MG63 (cell line): ENCODE data around the gene AP1M2. TPM values are rescaled to one million over a fixed set of nuclear protein-coding genes. Genes with fewer than 3 reads are reported as not detected.
A peak's percentile ranks its signal among the peaks of the same experiment; 100 is the strongest.

Experiments used
- DNase-seq: peaks from one replicate; pipeline ENCODE4 v3.0.0-alpha.2; 2020
- H3K27me3 ChIP-seq: fragments of 250-450 bp; sonication (Bioruptor Pico); 2 replicates; pipeline ENCODE4 v1.5.1; 2020; ENCODE audit warnings: mild to moderate bottlenecking, moderate library complexity
- H3K36me3 ChIP-seq: fragments of 250-450 bp; sonication (Bioruptor Pico); 2 replicates; pipeline ENCODE4 v1.5.1; 2020; ENCODE audit warnings: mild to moderate bottlenecking, moderate library complexity
- H3K4me3 ChIP-seq: fragments of 250-450 bp; sonication (Bioruptor Pico); 2 replicates; pipeline ENCODE4 v1.5.1; 2020; ENCODE audit warnings: mild to moderate bottlenecking, moderate library complexity
- H3K9me3 ChIP-seq: fragments of 250-450 bp; sonication (Bioruptor Pico); 2 replicates; pipeline ENCODE4 v1.5.1; 2020; ENCODE audit warnings: mild to moderate bottlenecking, moderate library complexity
- total RNA-seq: library from RNA; depleted of rRNA; stranded (reverse); fragments of >200 nt; shearing (Covaris generic); gene quantifications from 2 replicates; pipeline ENCODE4 v1.2.3, GENCODE V29; 2014; ENCODE audit warnings: low replicate concordance

Gene AP1M2
- total RNA-seq, 1 experiment from 2014 or later, result 1.4 TPM

DNA sequence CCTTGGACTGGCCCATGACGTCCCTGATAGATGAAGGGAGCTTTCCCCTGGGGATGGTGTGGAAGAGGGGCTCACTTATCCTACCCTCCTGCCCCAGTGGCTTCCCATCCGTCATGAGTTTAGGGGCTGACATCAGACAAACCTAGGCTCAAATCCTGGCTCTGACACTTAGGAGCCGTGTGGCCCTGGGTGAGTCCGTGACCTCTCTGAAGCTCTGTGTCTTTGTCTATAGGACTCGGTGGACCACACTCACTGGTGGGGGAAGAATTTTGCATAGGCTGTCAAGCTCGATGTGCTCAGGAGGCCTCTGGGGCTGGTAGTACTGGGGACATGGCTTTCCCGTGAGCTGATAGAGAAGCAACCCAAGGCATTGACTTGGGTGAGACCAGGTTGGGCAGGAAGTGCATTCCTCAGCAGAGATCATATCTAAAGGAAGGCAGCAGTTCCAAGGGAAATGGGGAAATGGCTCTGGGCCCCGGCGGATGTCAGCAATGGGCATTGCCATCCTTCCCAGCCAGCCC lies 17.4 kb upstream of the AP1M2 start:
- DNase-seq, result no peak
- Histone ChIP-seq H3K36me3 (no peaks in the 10 kb centered on the region), H3K27me3 (peaks cover 16% of the 10 kb centered on the region), H3K4me3 (no peak overlapping the region), H3K9me3 (no peaks in the 10 kb centered on the region)

DNA sequence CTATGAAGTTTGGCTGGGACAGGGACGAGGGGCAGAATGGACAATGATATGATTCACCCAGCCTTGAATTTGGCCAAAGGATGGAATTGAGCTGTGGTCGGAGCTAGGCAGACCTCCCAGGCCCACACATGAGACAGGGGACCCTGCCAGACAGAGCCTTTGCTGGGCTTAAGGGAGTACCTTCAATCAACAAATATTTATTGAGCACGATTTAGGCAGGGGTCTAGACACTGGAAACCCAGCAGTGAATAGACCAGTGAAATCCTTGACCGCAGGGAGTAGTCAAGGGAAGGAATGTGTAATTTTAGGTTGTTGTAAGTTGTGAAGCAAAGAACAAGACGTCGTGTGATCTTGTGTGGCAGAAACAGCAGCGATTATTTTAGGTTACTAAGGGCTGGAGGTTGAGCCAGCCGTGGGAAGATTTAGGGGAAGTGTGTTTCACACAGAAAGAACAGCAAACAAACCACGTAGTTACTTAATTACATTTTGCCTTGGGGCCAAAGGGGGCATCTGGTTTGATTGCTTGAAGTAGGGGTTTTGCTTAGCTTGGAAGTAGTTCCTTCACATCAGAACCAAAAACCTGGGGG lies 16.9 kb upstream of the AP1M2 start:
- Histone ChIP-seq H3K27me3 (peaks cover 20% of the 10 kb centered on the region), H3K36me3 (no peaks in the 10 kb centered on the region), H3K4me3 (no peak overlapping the region), H3K9me3 (no peaks in the 10 kb centered on the region)
- DNase-seq, result no peak

DNA sequence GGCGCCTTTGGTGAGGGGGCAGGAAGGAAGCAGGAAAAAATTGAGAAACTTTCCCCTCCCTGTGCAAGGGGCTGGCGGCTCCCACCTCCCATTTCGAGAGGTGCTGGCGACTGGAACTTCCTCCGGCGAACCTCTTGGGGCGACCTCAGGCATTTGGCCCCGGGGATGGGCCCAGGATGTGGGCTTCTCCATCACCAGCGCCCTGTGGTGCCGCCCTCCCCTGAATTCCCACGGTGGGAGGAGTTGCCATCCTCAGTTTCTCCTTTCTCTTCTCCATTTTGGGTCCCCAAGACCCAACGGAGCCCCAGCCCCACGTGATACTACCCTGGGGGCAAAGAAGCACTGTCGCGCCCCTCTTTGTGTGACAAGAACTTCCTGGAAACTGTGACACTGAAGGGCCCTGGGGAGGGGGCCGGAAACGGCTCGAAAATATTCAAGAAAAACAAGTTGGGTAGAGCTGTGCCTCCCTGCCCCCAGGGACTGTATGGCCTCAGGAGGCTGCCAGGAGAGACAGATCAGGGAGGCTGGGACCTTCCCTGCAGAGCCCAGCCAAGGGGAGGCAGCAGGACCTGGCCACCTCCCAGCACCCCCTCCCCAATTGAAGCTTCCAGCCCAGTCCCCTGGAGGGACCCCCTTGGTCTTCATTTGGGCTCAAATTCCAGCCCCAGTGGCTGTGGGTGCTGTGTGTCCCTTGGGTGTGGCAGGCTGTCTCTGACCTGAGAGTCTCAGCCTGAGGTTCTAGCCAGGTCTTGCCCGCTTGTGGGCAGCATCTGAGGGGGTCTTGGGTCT lies 16.2 kb upstream of the AP1M2 start:
- peak overlapping the region; percentile 66 for H3K4me3 ChIP-seq
- DNase-seq, result no peak

DNA sequence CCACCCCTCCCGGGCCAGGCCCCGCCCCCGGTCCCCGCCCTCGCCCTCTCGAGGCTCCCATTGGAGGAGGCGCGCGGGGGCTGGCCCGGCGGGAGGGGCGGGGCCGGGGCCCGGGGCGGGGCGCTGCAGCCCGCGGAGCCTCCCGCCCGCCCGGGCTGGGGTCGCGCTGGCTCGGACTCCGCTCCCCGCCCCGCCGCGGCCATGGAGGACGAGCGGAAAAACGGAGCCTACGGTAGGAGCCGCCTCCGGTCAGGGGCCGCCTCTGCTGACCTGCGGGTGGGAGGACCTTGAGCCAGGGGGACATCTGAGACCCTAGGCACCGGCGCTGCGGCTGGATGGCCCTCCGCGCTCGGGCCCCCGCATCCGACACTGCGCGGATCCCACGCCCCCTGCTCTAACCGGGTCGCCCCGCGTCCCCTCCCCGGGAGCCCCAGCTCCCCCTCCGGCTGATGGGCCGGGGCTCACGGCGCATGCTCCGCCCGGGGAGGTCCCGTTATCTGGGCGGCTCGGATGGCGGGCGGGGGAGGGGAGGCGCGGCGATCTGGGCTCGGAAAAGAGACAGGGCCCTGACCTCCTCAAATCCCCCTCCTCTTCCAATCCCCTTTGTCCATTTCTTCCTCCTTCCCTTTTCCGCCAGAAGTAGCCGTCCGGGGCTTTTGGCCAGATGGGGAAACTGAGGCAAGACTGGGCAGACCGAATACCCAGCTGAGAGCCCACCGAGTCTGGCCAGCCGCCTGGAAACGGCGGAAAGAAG lies 15.4 kb upstream of the AP1M2 start:
- H3K27me3 ChIP-seq, result peaks cover 31% of the 10 kb centered on the region
- peak; percentile 73 for DNase-seq
- peak overlapping the region; percentile 66 for H3K4me3 ChIP-seq
- H3K9me3 ChIP-seq, result no peaks in the 10 kb centered on the region
- H3K36me3 ChIP-seq, result no peaks in the 10 kb centered on the region

More for the DNA sequence above, 16.2 kb upstream of the AP1M2 start:
- Histone ChIP-seq H3K27me3 (peaks cover 24% of the 10 kb centered on the region), H3K9me3 (no peaks in the 10 kb centered on the region), H3K36me3 (no peaks in the 10 kb centered on the region)

DNA sequence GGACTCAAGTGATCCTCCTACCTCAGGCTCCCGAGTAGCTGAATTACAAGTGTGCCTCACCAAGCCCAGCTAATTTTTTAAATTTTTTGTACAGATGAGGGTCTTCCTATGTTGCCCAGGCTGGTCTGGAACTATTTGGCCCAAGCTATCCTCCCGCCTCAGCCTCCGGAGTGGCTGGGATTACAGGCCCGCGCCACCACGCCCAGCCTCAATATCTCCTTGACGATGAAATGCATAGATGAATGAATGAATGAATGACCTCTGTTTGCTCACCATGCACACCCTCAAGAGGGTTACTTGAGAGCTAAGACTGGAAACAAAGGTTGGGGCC lies 14.9 kb upstream of the AP1M2 start:
- no peaks in the 10 kb centered on the region for H3K9me3 ChIP-seq
- H3K4me3 ChIP-seq, result peak overlapping the region; percentile 12; the same call in 1 of the 2 replicates
- DNase-seq, result no peak
- no peaks in the 10 kb centered on the region for H3K36me3 ChIP-seq
- H3K27me3 ChIP-seq, result peaks cover 32% of the 10 kb centered on the region

DNA sequence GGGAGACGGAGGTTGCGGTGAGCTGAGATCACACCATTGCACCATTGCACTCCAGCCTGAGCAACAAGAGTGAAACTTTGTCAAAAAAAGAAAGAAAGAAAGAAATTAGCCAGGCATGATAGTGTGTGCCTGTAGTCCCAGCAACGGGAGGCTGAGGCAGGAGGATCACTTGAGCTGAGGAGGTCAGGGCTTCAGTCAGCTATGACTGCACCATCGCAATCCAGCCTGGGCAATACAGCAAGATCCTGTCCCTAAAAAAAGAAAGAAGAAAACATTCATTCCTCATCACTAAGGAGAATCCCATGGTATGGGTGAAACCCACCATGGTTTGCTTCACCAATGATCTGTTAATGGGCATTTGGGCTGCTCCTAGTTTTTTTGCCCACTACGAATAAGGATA lies 13.0 kb upstream of the AP1M2 start:
- no peaks in the 10 kb centered on the region for H3K36me3 ChIP-seq
- H3K9me3 ChIP-seq, result no peaks in the 10 kb centered on the region
- no peak overlapping the region for H3K4me3 ChIP-seq
- peaks cover 38% of the 10 kb centered on the region for H3K27me3 ChIP-seq
- no peak for DNase-seq

DNA sequence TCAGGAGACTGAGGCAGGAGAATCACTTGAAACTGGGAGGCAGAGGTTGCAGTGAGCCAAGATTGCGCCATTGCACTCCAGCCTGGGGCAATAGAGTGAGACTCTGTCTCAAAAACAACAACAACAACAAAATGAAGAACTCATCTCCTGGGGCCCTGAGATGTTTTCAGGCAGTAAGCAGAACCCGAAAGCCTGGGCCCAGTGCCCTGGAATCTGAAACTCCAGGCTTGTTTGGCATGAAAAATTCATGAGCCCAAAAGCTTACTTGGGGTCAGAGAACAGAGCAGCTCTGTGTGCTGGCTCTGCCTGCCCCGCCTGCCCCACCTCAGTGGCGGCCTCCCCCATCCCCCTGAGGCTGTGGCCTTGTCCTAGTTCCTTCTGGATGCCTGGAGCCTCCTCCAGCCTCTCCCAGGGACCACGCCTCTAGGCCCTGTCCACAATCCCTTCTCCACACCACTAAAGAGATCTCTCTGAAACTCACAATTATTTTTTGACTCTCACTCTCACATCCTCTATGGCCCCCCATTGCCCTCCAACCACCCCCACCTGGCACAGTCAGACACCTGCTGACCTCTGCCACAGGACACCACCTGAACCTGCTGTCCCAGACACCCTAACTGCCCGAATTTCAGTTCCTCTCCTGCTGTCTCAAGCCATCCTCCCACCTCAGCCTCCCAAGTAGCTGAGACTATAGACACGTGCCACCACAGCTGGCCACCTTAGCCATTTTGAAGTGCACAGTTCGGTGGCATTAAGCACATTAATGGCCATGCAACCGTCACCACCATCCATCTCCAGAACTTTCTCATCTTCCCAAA lies 6.9 kb upstream of the AP1M2 start:
- Histone ChIP-seq H3K9me3 (no peaks in the 10 kb centered on the region), H3K36me3 (no peaks in the 10 kb centered on the region), H3K27me3 (peaks cover 18% of the 10 kb centered on the region), H3K4me3 (no peak overlapping the region)
- no peak for DNase-seq

DNA sequence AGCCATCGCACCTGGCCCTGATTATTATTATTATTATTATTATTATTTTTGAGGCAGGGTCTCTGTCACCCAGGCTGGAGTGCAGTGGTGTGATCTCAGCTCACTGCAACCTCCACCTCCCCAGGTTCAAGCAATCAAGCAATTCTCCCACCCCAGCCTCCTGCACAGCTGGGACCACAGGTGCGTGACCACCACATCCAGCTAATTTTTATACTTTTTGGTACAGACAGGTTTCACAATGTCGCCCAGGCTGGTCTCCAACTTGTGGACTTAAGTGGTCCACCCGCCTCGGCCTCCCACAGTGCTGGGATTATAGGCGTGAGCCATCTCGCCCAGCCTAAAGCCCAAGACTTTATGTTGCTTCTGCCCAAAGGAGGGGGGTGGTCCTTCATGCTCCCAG lies 6.0 kb upstream of the AP1M2 start:
- Histone ChIP-seq H3K27me3 (peaks cover 16% of the 10 kb centered on the region), H3K4me3 (no peak overlapping the region), H3K9me3 (no peaks in the 10 kb centered on the region), H3K36me3 (no peaks in the 10 kb centered on the region)
- no peak for DNase-seq

DNA sequence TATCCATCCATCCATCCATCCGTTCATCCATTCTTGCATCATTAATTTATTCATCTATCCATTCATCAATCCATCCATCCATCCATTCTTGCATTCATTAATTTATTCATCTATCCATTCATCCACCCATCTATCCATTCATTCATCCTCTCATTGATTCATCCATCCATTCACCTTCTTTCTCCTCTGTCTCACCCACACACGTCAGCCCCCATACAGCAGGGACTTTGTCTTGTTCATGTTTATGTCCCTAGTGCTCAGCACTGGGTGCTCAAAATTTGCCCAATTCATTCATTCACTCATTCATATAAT lies 683 bp upstream of the AP1M2 start:
- no peak overlapping the region for H3K4me3 ChIP-seq
- H3K9me3 ChIP-seq, result no peaks in the 10 kb centered on the region
- H3K27me3 ChIP-seq, result peaks cover 23% of the 10 kb centered on the region
- no peak for DNase-seq
- H3K36me3 ChIP-seq, result no peaks in the 10 kb centered on the region

DNA sequence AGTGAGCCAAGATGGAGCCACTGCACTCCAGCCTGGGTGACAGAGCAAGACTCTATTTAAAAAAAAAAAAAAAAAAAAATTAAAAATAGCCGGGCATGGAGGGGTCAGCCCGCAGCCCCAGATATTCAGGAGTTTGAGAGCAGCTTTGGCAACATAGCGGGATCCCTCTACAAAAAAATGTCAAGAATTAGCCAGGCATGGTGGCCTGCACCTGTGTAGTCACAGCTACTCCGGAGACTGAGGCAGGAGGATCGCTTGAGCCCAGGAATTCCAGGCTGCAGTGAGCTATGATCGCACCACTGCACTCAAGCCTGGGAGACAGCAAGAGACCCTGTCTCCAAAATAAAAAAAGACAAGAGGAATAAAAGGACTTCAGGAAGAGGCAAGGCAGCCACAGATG lies 716 bp downstream of the AP1M2 start:
- H3K36me3 ChIP-seq, result no peaks in the 10 kb centered on the region
- H3K4me3 ChIP-seq, result no peak overlapping the region
- DNase-seq, result no peak
- peaks cover 23% of the 10 kb centered on the region for H3K27me3 ChIP-seq
- H3K9me3 ChIP-seq, result no peaks in the 10 kb centered on the region

DNA sequence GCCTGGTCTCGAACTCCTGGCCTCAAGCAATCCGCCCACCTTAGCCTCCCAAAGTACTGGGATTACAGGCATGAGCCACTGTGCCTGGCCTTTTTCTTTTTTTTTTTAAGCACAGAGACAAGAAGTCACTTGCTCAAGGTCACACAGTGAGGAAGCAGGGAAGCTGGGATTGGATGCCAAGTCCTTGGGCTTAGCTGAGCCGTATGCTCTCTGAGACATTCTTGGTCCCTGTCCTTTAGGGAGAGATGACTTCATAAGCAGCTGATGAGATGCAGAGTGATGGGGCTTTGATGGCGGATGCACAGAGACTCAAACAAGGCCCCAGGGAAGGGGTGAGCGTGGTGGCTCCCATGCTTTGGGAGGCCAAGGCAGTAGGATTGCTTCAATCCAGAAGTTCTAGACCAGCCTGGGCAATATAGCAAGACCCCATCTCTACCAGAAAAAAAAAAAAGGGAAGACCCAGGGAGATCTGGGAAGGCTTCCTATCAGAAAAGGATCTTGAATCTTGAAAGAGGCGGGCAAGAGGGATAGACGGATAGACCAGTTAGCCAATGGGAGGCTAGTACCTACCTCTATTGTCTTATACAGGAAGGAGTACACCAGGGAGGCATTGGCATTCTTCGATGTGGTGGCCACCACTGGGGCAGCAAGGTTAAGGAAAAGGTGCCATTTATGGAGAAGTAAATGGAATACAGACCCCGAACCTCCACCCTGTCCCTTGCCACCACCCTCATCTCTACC lies 3.9 kb downstream of the AP1M2 start:
- Histone ChIP-seq H3K4me3 (no peak overlapping the region), H3K9me3 (no peaks in the 10 kb centered on the region), H3K36me3 (no peaks in the 10 kb centered on the region), H3K27me3 (peaks cover 20% of the 10 kb centered on the region)
- DNase-seq, result no peak

DNA sequence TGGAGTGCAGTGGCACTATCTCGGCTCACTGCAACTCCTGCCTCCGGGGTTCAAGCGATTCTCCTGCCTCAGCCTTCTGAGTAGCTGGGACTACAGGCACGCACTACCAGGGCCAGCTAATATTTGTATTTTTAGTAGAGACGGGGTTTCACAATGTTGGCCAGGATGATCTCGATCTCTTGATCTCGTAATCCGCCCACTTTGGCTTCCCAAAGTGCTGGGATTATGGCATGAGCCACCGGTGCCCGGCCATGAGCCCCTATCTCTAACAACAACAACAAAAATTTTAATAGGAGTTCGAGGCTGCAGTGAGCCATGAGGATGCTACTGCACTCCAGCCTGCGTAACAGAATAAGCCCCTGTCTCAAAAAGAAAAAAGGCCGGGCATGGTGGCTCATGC lies 5.0 kb downstream of the AP1M2 start:
- Histone ChIP-seq H3K36me3 (no peaks in the 10 kb centered on the region), H3K9me3 (no peaks in the 10 kb centered on the region), H3K27me3 (peaks cover 9% of the 10 kb centered on the region), H3K4me3 (no peak overlapping the region)
- no peak for DNase-seq

DNA sequence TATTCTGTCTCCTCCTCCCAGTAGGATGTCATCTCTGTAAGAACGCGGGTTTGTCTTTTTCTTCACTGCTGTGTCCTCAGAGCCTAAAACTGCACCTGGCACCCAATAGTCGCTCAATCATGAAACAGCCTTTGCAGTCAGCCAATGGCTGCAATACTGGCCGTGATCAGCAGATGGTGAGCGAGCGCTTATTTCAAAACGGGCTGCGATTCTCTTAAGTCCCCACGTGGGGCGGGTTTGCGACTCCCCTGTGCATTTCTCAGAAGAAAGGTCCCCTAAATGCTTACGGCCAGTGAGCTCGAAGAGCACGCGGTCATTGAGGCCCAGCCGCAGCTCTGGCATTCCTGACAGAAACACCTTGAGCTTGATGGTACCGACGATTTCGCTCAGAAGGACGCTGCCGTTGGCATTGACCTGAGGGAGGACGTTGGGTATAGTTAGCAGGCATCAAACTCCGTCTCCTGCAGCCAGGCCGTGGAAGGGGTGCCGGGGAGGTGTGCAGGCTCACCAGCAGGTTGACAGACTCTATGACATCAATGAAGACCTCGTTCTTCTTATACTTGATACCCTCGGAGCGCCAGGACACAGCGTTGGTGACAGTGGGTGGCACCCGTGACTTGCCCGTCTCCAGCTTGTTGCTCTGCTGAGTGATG lies 6.0 kb downstream of the AP1M2 start:
- H3K9me3 ChIP-seq, result no peaks in the 10 kb centered on the region
- no peak overlapping the region for H3K4me3 ChIP-seq
- H3K27me3 ChIP-seq, result peaks cover 4% of the 10 kb centered on the region; the same call in 1 of the 2 replicates
- no peaks in the 10 kb centered on the region for H3K36me3 ChIP-seq
- peak; percentile 85 for DNase-seq

DNA sequence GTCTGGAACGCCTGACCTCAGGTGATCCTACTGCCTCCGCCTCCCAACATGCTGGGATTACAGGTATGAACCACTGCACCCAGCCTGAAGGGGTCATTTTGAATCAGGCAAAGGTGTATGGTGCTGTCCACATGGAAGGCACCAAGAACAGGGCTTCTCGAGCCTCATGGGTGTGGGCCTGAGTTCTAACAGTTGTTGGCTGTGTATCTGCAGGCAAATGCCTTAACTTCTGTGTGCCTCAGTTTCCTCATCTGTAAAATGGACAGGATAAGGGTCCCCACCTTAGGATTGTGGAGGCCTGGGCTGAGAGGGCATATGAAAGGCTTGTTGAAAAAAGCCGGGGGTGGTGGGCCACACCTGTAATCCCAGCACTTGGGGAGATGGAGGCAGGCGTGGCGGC lies 9.2 kb downstream of the AP1M2 start:
- Histone ChIP-seq H3K4me3 (no peak overlapping the region), H3K36me3 (no peaks in the 10 kb centered on the region), H3K9me3 (no peaks in the 10 kb centered on the region), H3K27me3 (no peaks in the 10 kb centered on the region)
- DNase-seq, result no peak

DNA sequence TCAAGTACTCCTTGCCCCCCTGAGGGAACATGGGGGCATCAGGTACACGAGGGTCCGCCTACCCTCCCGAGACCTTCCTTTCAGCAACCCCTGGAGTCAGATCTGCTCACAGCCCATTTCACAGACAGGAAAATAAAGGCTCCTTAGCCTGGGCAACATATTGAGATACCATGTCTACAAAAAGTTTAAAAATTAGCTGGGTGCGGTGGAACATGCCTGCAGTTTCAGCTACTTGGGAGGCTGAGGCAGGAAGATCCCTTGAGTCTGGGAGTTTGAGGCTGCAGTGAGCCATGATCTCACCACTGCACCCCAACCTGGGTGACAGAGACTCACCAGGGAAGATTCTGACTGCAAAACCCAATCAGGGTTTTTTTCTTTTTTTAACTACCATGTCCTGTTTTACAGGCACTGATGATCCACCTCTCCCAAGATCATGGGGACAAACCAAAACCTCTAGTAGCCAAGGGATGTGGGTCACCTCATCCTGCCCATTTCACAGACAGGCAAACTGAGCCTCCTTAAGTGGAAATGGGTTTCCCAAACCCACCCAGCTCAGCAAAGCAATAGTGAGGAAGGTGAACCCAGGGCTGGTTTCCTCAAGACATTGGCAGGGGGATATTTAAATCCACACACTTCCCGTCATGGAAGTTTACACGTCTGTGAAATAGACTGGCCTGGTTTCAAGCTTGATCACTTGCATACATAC lies 11.9 kb downstream of the AP1M2 start:
- Histone ChIP-seq H3K36me3 (no peaks in the 10 kb centered on the region), H3K9me3 (no peaks in the 10 kb centered on the region), H3K27me3 (no peaks in the 10 kb centered on the region; the same call in 1 of the 2 replicates), H3K4me3 (no peak overlapping the region)
- DNase-seq, result no peak
